HCT116 (cell line): Measurements from ENCODE around the gene FBXO11. TPM values are rescaled to one million over a fixed set of nuclear protein-coding genes. Genes with fewer than 3 reads are reported as not detected.

Experiments used
- ATAC-seq: fragments of 200-7000 bp; cut with Tn5 transposase; 2 replicates; pipeline ENCODE4 v1.9.1; 2020; ENCODE audit warnings: mild to moderate bottlenecking, moderate library complexity
- BruUV-seq: library from RNA; stranded (reverse); fragments of 400-500 nt; replicated peaks from 2 replicates; lab custom pipeline; 2021; lab: Mats Ljungman, UMichigan
- CTCF ChIA-PET: fragments of 300-600 bp; sonication (Branson Sonifier 250); formaldehyde crosslinking; loops from one replicate; lab custom pipeline; 2021; ENCODE audit warnings: antibody characterized with exemption; lab: Charles Lee
- POLR2A ChIA-PET: fragments of 300-600, 350-600 bp; sonication (Branson Sonifier 250); formaldehyde crosslinking; loops from one replicate; lab custom pipeline; 2021; ENCODE audit warnings: antibody characterized with exemption; lab: Charles Lee
- RAD21 ChIA-PET, 2 experiments: fragments of 300-600 bp; sonication (Branson Sonifier 250); formaldehyde crosslinking; loops; one replicate each; lab custom pipeline; 2023; ENCODE audit warnings: low total read pairs in 2 of 2; ENCODE audit not compliant: uncharacterized antibody in 2 of 2, unreplicated experiment in 2 of 2, low non-redundant PET in 1 of 2; lab: Charles Lee
- DNase-seq: peaks from one replicate; pipeline ENCODE4 v3.0.0-alpha.2; 2010; ENCODE audit warnings: low read depth, low spot score
- H2AFZ ChIP-seq: fragments of 200-600 bp; shearing (Covaris generic), sonication (generic); 2 replicates; pipeline ENCODE4 v1.6.1; 2017; ENCODE audit warnings: low read depth, mixed run types, mixed read lengths, antibody characterized with exemption, low read length; ENCODE audit not compliant: poor library complexity, severe bottlenecking
- H3K27ac ChIP-seq: 2 replicates; pipeline ENCODE4 v1.5.1; 2012; ENCODE audit warnings: low read depth, low read length
- H3K27me3 ChIP-seq: fragments of 200-600 bp; sonication (generic); 2 replicates; pipeline ENCODE4 v1.6.1; 2016; ENCODE audit warnings: mixed run types, low read length, mixed read lengths; ENCODE audit not compliant: insufficient read depth
- H3K36me3 ChIP-seq, 2 experiments: fragments of 200-500 bp in 1 of 2; fragments of 200-600 bp in 1 of 2; sonication (Bioruptor generic) in 1 of 2; sonication (generic) in 1 of 2; 2 replicates each; pipeline versions ENCODE4 v1.5.1 to v1.6.1; 2014 to 2016; ENCODE audit warnings: low read length in 2 of 2, inconsistent platforms in 1 of 2, mixed read lengths in 1 of 2, mixed run types in 1 of 2; ENCODE audit not compliant: insufficient read depth in 2 of 2, control insufficient read depth in 1 of 2
- H3K4me1 ChIP-seq, 2 experiments: fragments of 200-600 bp in 1 of 2; sonication (generic) in 1 of 2; 2 replicates each; pipeline versions ENCODE4 v1.5.1 to v1.6.1; 2012 to 2017; ENCODE audit warnings: low read length in 2 of 2, inconsistent platforms in 1 of 2, mild to moderate bottlenecking in 1 of 2, mixed read lengths in 1 of 2, mixed run types in 1 of 2, moderate library complexity in 1 of 2; ENCODE audit not compliant: insufficient read depth in 2 of 2, control insufficient read depth in 1 of 2
- H3K4me2 ChIP-seq: fragments of 200-600 bp; sonication (generic); 2 replicates; pipeline ENCODE4 v1.6.1; 2017; ENCODE audit warnings: mixed run types, low read length, mixed read lengths
- H3K4me3 ChIP-seq, 2 experiments: fragments of 200-600 bp in 1 of 2; sonication (generic) in 1 of 2; replicated peaks in 1 of 2; 2 replicates each; pipeline ENCODE4 v1.5.1; 2011 to 2016; ENCODE audit warnings: low read length in 2 of 2, control low read depth in 1 of 2, low read depth in 1 of 2, mild to moderate bottlenecking in 1 of 2, mixed read lengths in 1 of 2, mixed run types in 1 of 2
- H3K79me2 ChIP-seq: fragments of 200-600 bp; sonication (generic); 2 replicates; pipeline ENCODE4 v1.6.1; 2017; ENCODE audit warnings: mild to moderate bottlenecking, mixed run types, low read length, moderate library complexity, mixed read lengths; ENCODE audit not compliant: insufficient read depth
- H3K9ac ChIP-seq: fragments of 200-600 bp; sonication (generic); 2 replicates; pipeline ENCODE4 v1.6.1; 2016; ENCODE audit warnings: low read length, mixed read lengths
- H3K9me2 ChIP-seq: fragments of 200-600 bp; sonication (generic), shearing (Covaris generic); 2 replicates; pipeline ENCODE4 v1.6.1; 2017; ENCODE audit warnings: mixed run types, mild to moderate bottlenecking, moderate library complexity; ENCODE audit not compliant: insufficient read depth
- H3K9me3 ChIP-seq, 2 experiments: fragments of 200-500 bp in 1 of 2; fragments of 200-600 bp in 1 of 2; sonication (Bioruptor generic) in 1 of 2; sonication (generic) in 1 of 2; 2 replicates each; pipeline ENCODE4 v1.6.1; 2014 to 2017; ENCODE audit warnings: low read length in 2 of 2, mixed read lengths in 2 of 2, inconsistent platforms in 1 of 2, low read depth in 1 of 2, mild to moderate bottlenecking in 1 of 2, mixed run types in 1 of 2, moderate library complexity in 1 of 2; ENCODE audit not compliant: control insufficient read depth in 1 of 2, insufficient read depth in 1 of 2
- H4K20me1 ChIP-seq: fragments of 200-600 bp; sonication (generic), shearing (Covaris generic); 2 replicates; pipeline ENCODE4 v1.6.1; 2017; ENCODE audit warnings: mixed run types, mild to moderate bottlenecking, moderate library complexity; ENCODE audit not compliant: insufficient read depth
- CEBPB ChIP-seq: IDR thresholded peaks from 2 replicates; pipeline ENCODE4 v1.6.1; 2012; ENCODE audit warnings: low read depth
- EGR1 ChIP-seq: IDR thresholded peaks from 2 replicates; pipeline ENCODE4 v1.6.1; 2012; ENCODE audit warnings: low read depth
- ELF1 ChIP-seq: IDR thresholded peaks from 2 replicates; pipeline ENCODE4 v1.6.1; 2012; ENCODE audit warnings: low read depth, borderline replicate concordance
- EZH2phosphoT487 ChIP-seq: fragments of 200-600 bp; IDR thresholded peaks from 2 replicates; pipeline ENCODE4 v1.6.1; 2018; ENCODE audit warnings: antibody characterized with exemption, borderline replicate concordance
- FOSL1 ChIP-seq: IDR thresholded peaks from 2 replicates; pipeline ENCODE4 v1.6.1; 2012; ENCODE audit warnings: low read depth
- JUND ChIP-seq: IDR thresholded peaks from 2 replicates; pipeline ENCODE4 v1.6.1; 2012
- POLR2A ChIP-seq: IDR thresholded peaks from 2 replicates; pipeline ENCODE4 v1.7.0; 2011; ENCODE audit warnings: borderline replicate concordance; ENCODE audit not compliant: insufficient read depth, insufficient read length; ENCODE audit errors: extremely low read depth
- POLR2AphosphoS5 ChIP-seq: IDR thresholded peaks from 2 replicates; pipeline ENCODE4 v1.6.1; 2011; ENCODE audit warnings: mild to moderate bottlenecking, low read depth, low read length, moderate library complexity
- SIN3A ChIP-seq: IDR thresholded peaks from 2 replicates; pipeline ENCODE4 v1.6.1; 2012; ENCODE audit warnings: low read depth
- SP1 ChIP-seq: IDR thresholded peaks from 2 replicates; pipeline ENCODE4 v1.6.1; 2012; ENCODE audit warnings: low read depth
- YY1 ChIP-seq: IDR thresholded peaks from 2 replicates; pipeline ENCODE4 v1.6.1; 2011; ENCODE audit warnings: low read length, low read depth, moderate library complexity, mild to moderate bottlenecking; ENCODE audit not compliant: insufficient replicate concordance; ENCODE audit errors: extremely low read depth
- ZFX ChIP-seq: fragments of 450-650 bp; IDR thresholded peaks from 2 replicates; pipeline ENCODE4 v1.6.1; 2017
- ZNF274 ChIP-seq: fragments of 200-500 bp; sonication (Bioruptor generic); IDR thresholded peaks from 2 replicates; pipeline ENCODE4 v1.6.1; 2014; ENCODE audit warnings: mild to moderate bottlenecking, low read depth, low read length, inconsistent platforms
- intact Hi-C: fragments of 100-400 bp; cut with micrococcal nuclease; formaldehyde crosslinking; loops from 2 replicates; pipeline ENCODE4 v1.10.0; 2022
- total RNA-seq: library from RNA; stranded (reverse); gene quantifications from one replicate; pipeline ENCODE4 v1.2.1, GENCODE V29; 2021; ENCODE audit not compliant: unreplicated experiment
- TF ChIP-seq, protein P1 (sequence below): IDR thresholded peaks from 2 replicates; pipeline ENCODE4 v1.6.1; 2011; ENCODE audit warnings: mild to moderate bottlenecking, low read length, moderate library complexity; ENCODE audit not compliant: insufficient replicate concordance; ENCODE audit errors: extremely low read depth

Gene FBXO11
- total RNA-seq, 1 experiment from 2014 or later, result 60.2 TPM

- Histone ChIP-seq H3K9ac (no peak overlapping the region), H3K27ac (no peak overlapping the region), H3K4me1 (no peaks in the 10 kb centered on the region), H3K9me3 (no peaks in the 10 kb centered on the region)
- BruUV-seq, result no TSS peak
- DNase-seq (no peak), ATAC-seq (no peak)
- TF ChIP-seq, protein P1, sequence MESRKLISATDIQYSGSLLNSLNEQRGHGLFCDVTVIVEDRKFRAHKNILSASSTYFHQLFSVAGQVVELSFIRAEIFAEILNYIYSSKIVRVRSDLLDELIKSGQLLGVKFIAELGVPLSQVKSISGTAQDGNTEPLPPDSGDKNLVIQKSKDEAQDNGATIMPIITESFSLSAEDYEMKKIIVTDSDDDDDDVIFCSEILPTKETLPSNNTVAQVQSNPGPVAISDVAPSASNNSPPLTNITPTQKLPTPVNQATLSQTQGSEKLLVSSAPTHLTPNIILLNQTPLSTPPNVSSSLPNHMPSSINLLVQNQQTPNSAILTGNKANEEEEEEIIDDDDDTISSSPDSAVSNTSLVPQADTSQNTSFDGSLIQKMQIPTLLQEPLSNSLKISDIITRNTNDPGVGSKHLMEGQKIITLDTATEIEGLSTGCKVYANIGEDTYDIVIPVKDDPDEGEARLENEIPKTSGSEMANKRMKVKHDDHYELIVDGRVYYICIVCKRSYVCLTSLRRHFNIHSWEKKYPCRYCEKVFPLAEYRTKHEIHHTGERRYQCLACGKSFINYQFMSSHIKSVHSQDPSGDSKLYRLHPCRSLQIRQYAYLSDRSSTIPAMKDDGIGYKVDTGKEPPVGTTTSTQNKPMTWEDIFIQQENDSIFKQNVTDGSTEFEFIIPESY, result no peak
- TF ChIP-seq POLR2A (no peak), ELF1 (no peak), YY1 (no peak), SP1 (no peak)
- TF ChIP-seq, all 23 proteins: peak for 0
- no peak overlapping the region for H2AFZ ChIP-seq
- intact Hi-C loops, result no loop called here
- no peaks in the 10 kb centered on the region for H3K79me2 ChIP-seq
- H3K4me3 ChIP-seq, result no peak overlapping the region
- H3K36me3 ChIP-seq, result peaks cover 17 to 36% of the 10 kb centered on the region in 2 experiments; a peak in 2 of 4 replicates
- H3K27me3 ChIP-seq, result no peaks in the 10 kb centered on the region
- ChIA-PET POLR2A (no interaction called here), CTCF (no interaction called here), RAD21 (no interaction called here)
- no peak overlapping the region for H3K4me2 ChIP-seq
- H3K9me2 ChIP-seq, result no peaks in the 10 kb centered on the region
- H4K20me1 ChIP-seq, result no peaks in the 10 kb centered on the region; the same call in 1 of the 2 replicates
Observed at GRCh38 chr2:47815764-47816163, 90.5 kb downstream of the FBXO11 start.

DNA sequence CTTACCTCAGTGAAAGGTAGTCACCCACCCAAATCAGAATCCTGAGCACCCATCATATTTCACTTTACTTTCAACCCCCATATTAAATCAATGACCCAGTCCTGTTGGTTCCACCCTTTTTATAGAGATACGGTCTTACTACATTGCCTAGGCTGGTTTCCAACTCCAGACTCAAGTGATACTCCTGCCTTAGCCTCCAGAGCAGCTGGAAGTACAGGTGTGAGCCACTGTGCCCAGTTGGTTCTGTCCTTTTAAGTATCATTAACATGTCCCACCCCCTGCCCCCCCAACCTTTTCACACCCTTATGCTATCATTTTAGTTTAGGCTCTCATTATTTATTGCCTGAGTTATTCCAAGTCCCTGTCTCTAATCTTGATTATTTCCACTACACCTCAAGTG lies 94.6 kb downstream of the FBXO11 start:
- ATAC-seq (no peak), DNase-seq (no peak)
- Histone ChIP-seq H3K27me3 (no peaks in the 10 kb centered on the region), H4K20me1 (no peaks in the 10 kb centered on the region), H3K9me2 (no peaks in the 10 kb centered on the region), H3K27ac (no peak overlapping the region), H3K4me1 (no peaks in the 10 kb centered on the region), H3K4me2 (no peak overlapping the region), H3K79me2 (no peaks in the 10 kb centered on the region), H3K36me3 (peaks cover 28 to 47% of the 10 kb centered on the region in 2 experiments), H3K4me3 (no peak overlapping the region), H3K9me3 (no peaks in the 10 kb centered on the region), H2AFZ (no peak overlapping the region), H3K9ac (no peak overlapping the region)
- no TSS peak for BruUV-seq
- intact Hi-C loops, result no loop called here
- ChIA-PET POLR2A (no interaction called here), CTCF (no interaction called here), RAD21 (no interaction called here)
- TF ChIP-seq EGR1 (no peak), ZFX (no peak), YY1 (no peak), CEBPB (no peak), EZH2phosphoT487 (no peak), ZNF274 (no peak), SP1 (no peak), POLR2A (no peak), JUND (no peak), POLR2AphosphoS5 (no peak), SIN3A (no peak), FOSL1 (no peak)
- TF ChIP-seq, protein P1, result no peak
